ENCODE results near the gene EYS. TPM values are rescaled to one million over a fixed set of nuclear protein-coding genes. Genes with fewer than 3 reads are reported as not detected.
"Not testable (repeated sequence)": the region's sequence is repeated elsewhere in the genome, so short reads cannot be mapped to it uniquely, and the experiment has no call there.

EYS gene
- polyA plus RNA-seq, 3 donors: 0.51 to 0.69 (median 0.65) TPM

- DNase-seq (ENCODE audit: low read depth in 3 of 3, low spot score in 2 of 3): no peak
Observed at GRCh38 chr6:63816982-63817436, 1890.0 kb downstream of the EYS start.

DNA sequence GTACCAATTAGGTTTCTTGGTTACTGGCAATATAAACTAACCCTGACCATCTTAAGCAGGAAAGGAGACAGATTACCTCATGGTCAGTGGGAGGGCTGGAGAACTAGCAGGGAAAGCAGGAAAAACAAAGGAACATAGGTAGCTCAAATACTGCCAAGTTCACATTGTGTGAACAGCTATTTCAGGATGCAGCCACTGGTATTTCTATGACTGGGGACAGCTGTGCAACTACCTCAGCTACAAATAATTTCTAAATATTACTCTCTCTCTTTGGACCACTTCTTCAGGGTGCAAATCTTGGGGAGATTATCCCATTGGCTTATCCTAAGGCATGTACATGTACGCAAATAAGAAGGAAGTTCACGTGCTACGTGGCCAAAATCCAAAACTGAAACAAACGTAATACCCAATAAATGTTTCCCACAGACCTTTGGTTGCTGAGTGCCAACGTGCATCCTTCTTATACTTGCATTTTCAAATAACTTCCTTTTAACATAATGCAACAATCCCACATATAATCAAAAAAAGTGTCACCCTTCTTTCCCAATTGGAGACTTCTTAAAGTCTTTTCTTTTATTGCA is 1890.5 kb downstream of the EYS start:
- DNase-seq (ENCODE audit: low read depth in 3 of 3, low spot score in 2 of 3): no peak

GRCh38 chr6:63814459-63814858 is 1892.6 kb downstream of the EYS start:
- no peak for DNase-seq (ENCODE audit: low read depth in 3 of 3, low spot score in 2 of 3)

GRCh38 chr6:63813566-63814120 is 1893.4 kb downstream of the EYS start:
- DNase-seq (ENCODE audit: low read depth in 3 of 3, low spot score in 2 of 3): no peak

DNA sequence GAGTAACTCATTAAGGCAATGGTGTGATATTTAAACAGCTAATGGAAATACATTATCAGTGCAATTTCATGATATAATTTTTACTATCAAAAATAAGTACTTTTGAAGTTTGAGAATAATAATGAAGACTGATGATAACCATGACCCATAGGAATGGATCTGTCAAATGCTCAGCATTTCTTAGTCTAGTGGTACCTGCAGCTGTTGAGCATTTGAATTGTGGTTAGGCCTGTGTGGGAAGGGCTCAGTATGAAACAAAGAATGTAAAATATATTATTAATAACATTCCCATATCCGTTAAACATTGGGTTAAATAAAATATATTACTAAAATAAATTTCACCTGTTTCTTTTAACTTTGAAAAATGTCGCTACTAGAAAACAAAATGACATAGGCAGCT is 1898.5 kb downstream of the EYS start:
- DNase-seq (ENCODE audit: low read depth in 3 of 3, low spot score in 2 of 3): no peak

- no peak for DNase-seq (ENCODE audit: low read depth in 3 of 3, low spot score in 2 of 3)
Observed at GRCh38 chr6:63807056-63807455, 1900.0 kb downstream of the EYS start.

DNA sequence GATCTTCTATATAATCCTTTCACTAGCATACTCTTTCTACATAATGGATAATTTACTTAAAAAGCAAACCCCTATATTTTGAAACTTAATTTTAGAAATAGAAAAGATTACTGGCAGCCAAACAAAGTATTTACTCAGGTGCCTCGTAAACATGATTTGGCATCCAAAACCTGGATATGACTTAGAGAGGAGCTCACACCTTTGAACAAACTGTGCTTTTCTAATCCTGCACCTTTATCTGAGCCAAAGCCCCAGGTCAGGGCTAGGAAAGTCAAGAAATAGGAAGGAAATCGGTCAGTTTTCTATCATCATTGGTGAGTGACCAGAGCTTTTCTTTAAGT is 1900.5 kb downstream of the EYS start:
- DNase-seq (ENCODE audit: low read depth in 3 of 3, low spot score in 2 of 3): no peak

- DNase-seq (ENCODE audit: low read depth in 3 of 3, low spot score in 2 of 3): no peak
Observed at GRCh38 chr6:63805808-63806572, 1901.0 kb downstream of the EYS start.

DNA sequence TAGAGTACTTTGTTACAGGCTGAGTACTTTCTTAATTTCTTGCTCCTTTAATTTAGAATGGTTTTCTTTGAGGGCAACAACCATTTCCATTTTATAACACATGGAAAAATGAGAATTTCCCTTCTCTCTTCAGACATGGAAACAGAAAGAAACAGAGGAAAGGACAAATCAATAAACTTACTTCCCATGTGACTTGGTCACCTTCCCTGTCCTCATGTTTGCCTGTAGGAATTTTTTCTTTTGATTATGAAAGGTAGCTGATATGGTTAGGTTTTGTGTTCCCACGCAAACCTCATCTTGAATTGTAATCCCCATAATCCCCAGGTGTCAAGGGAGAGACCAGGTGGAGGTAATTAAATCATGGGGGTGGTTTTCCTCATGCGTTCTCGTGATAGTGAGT is 1901.7 kb downstream of the EYS start:
- no peak for DNase-seq (ENCODE audit: low read depth in 3 of 3, low spot score in 2 of 3)

- DNase-seq (ENCODE audit: low read depth in 3 of 3, low spot score in 2 of 3): no peak
Observed at GRCh38 chr6:63804381-63804956, 1902.6 kb downstream of the EYS start.

- DNase-seq (ENCODE audit: low read depth in 3 of 3, low spot score in 2 of 3): no peak
Observed at GRCh38 chr6:63803371-63803770, 1903.7 kb downstream of the EYS start.

DNA sequence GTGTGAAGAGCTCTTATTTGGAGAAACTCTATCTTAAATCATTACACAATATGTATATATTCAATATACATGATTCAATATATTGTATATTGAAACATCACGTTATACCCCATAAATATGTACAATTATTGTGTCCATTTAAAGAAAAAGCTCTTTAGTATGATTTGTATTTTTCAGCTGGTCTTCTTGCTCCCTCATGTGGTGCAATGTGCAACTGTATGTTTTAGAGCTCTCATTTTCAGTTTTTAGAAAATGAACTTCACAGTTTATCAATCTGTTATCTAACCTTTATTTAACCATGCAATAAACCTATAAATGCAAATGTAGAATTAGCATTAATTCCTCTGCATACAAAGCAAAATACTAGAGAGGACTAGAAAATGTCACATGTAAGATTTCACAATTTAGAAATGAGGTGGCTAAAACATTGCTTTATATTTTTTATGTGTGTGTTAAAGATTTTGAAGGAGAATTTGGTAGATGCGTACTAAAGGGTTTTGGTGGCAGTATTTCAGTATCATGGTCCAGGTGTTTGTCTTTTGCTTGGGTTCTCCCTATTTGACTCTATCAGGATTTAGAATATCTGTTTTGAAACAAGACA is 1904.3 kb downstream of the EYS start:
- DNase-seq (ENCODE audit: low read depth in 3 of 3, low spot score in 2 of 3): no peak

GRCh38 chr6:63800386-63800785 is 1906.6 kb downstream of the EYS start:
- not testable (repeated sequence) for DNase-seq (ENCODE audit: low read depth in 3 of 3, low spot score in 2 of 3)

DNA sequence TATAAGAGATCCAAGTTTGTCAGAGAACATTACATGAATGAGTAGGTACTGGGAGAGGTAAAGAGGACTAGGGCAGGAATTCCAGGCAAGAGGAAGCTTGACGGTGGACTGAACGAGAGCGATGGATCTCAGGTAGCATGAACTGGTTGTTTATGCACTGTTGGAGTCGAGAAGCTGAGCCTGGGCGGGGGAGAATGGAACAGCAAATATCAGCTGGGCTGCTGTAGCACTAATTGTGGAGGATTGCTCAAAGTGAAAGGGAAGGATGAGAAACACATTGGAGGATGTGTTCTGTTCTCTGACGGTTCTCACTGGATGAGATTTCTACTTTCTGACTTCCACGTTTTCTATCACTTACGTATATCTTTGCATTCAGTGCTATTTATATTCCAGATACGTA is 1907.2 kb downstream of the EYS start:
- DNase-seq (ENCODE audit: low read depth in 3 of 3, low spot score in 2 of 3): no peak

DNA sequence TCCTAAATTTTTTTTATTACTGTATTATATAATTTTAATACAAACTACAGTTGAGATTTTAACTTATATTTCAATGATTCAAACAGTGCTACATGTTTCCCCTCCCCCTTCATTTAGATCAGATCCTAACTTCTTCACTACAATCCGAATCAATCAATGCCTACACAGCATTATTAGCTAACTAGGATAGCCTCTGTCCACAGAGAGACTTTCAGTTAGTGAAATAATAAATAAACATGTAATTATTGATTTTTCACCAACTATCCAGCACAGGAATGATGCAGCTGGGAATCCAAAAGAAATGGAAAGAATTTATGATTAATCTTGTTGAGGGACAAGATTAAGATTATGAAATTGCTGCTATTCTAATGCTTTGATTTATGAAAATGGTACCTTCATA is 1907.7 kb downstream of the EYS start:
- no peak for DNase-seq (ENCODE audit: low read depth in 3 of 3, low spot score in 2 of 3)

DNA sequence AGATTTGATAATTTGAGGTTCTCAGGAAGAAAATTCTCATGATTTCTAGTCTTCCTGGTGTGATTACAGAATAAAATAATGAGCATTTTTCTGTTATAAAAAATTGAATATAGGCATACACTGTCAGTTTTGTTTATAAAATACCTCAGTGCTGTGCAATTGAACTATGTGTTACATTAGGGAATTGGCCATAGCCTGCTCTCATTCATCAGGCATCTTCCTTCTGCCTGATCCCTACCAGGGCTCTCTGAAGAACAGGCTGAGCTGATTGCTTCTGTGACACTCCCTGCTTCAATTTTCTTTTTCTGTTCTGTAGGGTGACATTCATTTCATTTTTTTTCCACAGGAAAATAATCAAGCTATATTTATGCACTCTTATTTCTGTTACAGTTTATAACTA is 1908.6 kb downstream of the EYS start:
- no peak for DNase-seq (ENCODE audit: low read depth in 3 of 3, low spot score in 2 of 3)

DNA sequence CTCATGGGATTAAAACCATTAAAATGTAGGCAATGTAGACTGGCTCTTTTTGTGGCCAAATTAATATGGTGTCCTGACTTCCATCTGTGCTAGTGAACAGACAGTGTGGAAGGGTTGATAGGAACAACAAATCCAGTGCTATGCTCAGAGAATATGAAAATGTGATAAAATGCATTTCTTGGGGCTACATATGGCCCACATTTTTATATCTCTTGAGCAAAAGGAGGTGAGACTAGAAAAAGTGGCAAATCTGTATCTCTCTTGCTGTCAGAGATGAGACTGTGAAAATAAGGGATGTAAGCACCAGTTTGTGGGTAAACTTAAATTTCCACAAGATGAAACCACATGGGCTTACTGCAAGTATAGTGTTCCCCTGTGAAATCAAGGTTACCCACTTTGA is 1909.3 kb downstream of the EYS start:
- DNase-seq (ENCODE audit: low read depth in 3 of 3, low spot score in 2 of 3): no peak

GRCh38 chr6:63795826-63796225 is 1911.2 kb downstream of the EYS start:
- DNase-seq (ENCODE audit: low read depth in 3 of 3, low spot score in 2 of 3): no peak

GRCh38 chr6:63795006-63795405 is 1912.0 kb downstream of the EYS start:
- DNase-seq (ENCODE audit: low read depth in 3 of 3, low spot score in 2 of 3): no peak

- DNase-seq (ENCODE audit: low read depth in 3 of 3, low spot score in 2 of 3): no peak
Observed at GRCh38 chr6:63793465-63794137, 1913.4 kb downstream of the EYS start.

All from right renal cortex interstitium (tissue), 3 donors.